ENCODE data around the gene SLC12A7. TPM values are rescaled to one million over a fixed set of nuclear protein-coding genes. Genes with fewer than 3 reads are reported as not detected.
A peak's percentile ranks its signal among the peaks of the same experiment; 100 is the strongest.
"Not testable (repeated sequence)": the region's sequence is repeated elsewhere in the genome, so short reads cannot be mapped to it uniquely, and the experiment has no call there.

SLC12A7 gene
- total RNA-seq, 1 experiment from 2014 or later = 48.2 TPM

- Histone ChIP-seq H3F3A (ENCODE audit: low read length, unreplicated experiment) (peaks cover 5% of the 10 kb centered on the region), H3K9me2 (replicated peaks; ENCODE audit: low read length) (no peaks in the 10 kb centered on the region), H3K4me3 (ENCODE audit: low read length) (no peak overlapping the region), H3K4me1 (ENCODE audit: insufficient read depth, low read length) (peaks cover 26% of the 10 kb centered on the region), H3K9me3 (ENCODE audit: low read length) (no peaks in the 10 kb centered on the region), H2AFZ (ENCODE audit: low read length) (no peak overlapping the region), H3K4me2 (ENCODE audit: low read length) (peak overlapping the region; percentile 22; the same call in 1 of the 2 replicates), H3K27ac (ENCODE audit: low read length) (no peak overlapping the region), H4K20me1 (ENCODE audit: low read length) (no peaks in the 10 kb centered on the region), H3K79me2 (ENCODE audit: low read length) (no peaks in the 10 kb centered on the region), H3K27me3 (ENCODE audit: low read length) (peaks cover 44% of the 10 kb centered on the region), H3K36me3 (ENCODE audit: low read depth, low read length) (no peaks in the 10 kb centered on the region), H3K9ac (ENCODE audit: low read length) (no peak overlapping the region)
- ChIA-PET CTCF (no interaction called here), POLR2A (ENCODE audit: unreplicated experiment) (no interaction called here)
- DNase-seq (no peak), ATAC-seq (no peak)
- BruUV-seq (replicated peaks) = no TSS peak
- intact Hi-C loops (cut with micrococcal nuclease) = loop anchor here (5.0 to 10.0 kb wide), 2 partner anchors 69 to 163 kb away; no protein-coding TSS in a partner anchor
- TF ChIP-seq EZH2 (IDR thresholded peaks at IDR 0.05; ENCODE audit: low read length, unreplicated experiment) (no peak), EZH2phosphoT487 (IDR thresholded peaks at IDR 0.05; ENCODE audit: borderline replicate concordance, low read length) (no peak), CTCF (conservative IDR thresholded peaks at IDR 0.05; ENCODE audit: low read depth, low read length) (no peak)
Observed at GRCh38 chr5:1001406-1002270, 110.2 kb downstream of the SLC12A7 start.

GRCh38 chr5:1000831-1001230 is 111.0 kb downstream of the SLC12A7 start:
- CTCF ChIA-PET; H3K4me2 ChIP-seq (ENCODE audit: low read length); H3K9ac ChIP-seq (ENCODE audit: low read length); H3K4me3 ChIP-seq (ENCODE audit: low read length); BruUV-seq (replicated peaks); H3K79me2 ChIP-seq (ENCODE audit: low read length); POLR2A ChIA-PET (ENCODE audit: unreplicated experiment); H2AFZ ChIP-seq (ENCODE audit: low read length); ATAC-seq; H3K9me3 ChIP-seq (ENCODE audit: low read length); DNase-seq; H4K20me1 ChIP-seq (ENCODE audit: low read length); H3K27ac ChIP-seq (ENCODE audit: low read length); H3K36me3 ChIP-seq (ENCODE audit: low read depth, low read length); H3F3A ChIP-seq (ENCODE audit: low read length, unreplicated experiment); H3K9me2 ChIP-seq (replicated peaks; ENCODE audit: low read length): not testable (repeated sequence)
- intact Hi-C loops (cut with micrococcal nuclease) = loop anchor here (5.0 to 10.0 kb wide), 2 partner anchors 69 to 164 kb away; no protein-coding TSS in a partner anchor
- Histone ChIP-seq H3K27me3 (ENCODE audit: low read length) (peaks cover 45% of the 10 kb centered on the region), H3K4me1 (ENCODE audit: insufficient read depth, low read length) (peaks cover 26% of the 10 kb centered on the region)

Small RNAs within 50 kb of the gene (microRNA-seq; reads per million reads assigned to microRNA genes)
- not detected for gene MIR4635 (ENCODE audit: unreplicated experiment)

Other genes starting within 250 kb of the SLC12A7 start
- gene BRD9, start 219.3 kb downstream of the SLC12A7 start, total RNA-seq (2014; rRNA removed) = 50.4 and 64.7 TPM in 2 replicates
- 56.4 and 69.0 TPM in 2 replicates for gene TRIP13, start 219.2 kb downstream of the SLC12A7 start, total RNA-seq (2014; rRNA removed)
- 1.6 and 6.7 TPM in 2 replicates for gene NKD2, start 103.3 kb downstream of the SLC12A7 start, total RNA-seq (2014; rRNA removed)
- gene SLC6A19, start 89.5 kb upstream of the SLC12A7 start, total RNA-seq (2014; rRNA removed) = not detected in 2 replicates
- not detected in 2 replicates for gene SLC6A18, start 113.3 kb upstream of the SLC12A7 start, total RNA-seq (2014; rRNA removed)
- gene TERT, start 183.0 kb upstream of the SLC12A7 start, total RNA-seq (2014; rRNA removed) = 0.80 and 1.2 TPM in 2 replicates
- gene CLPTM1L, start 233.0 kb upstream of the SLC12A7 start, total RNA-seq (2014; rRNA removed) = 373 and 463 TPM in 2 replicates

All from PC-3 (cell line).